Fibroblast of lung (primary cell): Measurements from ENCODE around the gene CSNK1G2. TPM values are rescaled to one million over a fixed set of nuclear protein-coding genes. Genes with fewer than 3 reads are reported as not detected.

Experiments
- DNase-seq, 2 donors: peaks; one replicate each; pipeline versions ENCODE4 v3.0.0 to v3.0.0-alpha.2; 2010; ENCODE audit warnings: low read depth in 2 of 2
- H2AFZ ChIP-seq: 2 replicates; pipeline ENCODE4 v1.5.1; 2012; ENCODE audit warnings: low read length, control low read depth, inconsistent platforms
- H3K27ac ChIP-seq: 2 replicates; pipeline ENCODE4 v1.5.1; 2011; ENCODE audit warnings: low read length, control low read depth; ENCODE audit not compliant: insufficient read depth
- H3K27me3 ChIP-seq: 2 replicates; pipeline ENCODE4 v1.5.1; 2011; ENCODE audit warnings: mild to moderate bottlenecking, low read length; ENCODE audit not compliant: control insufficient read depth, insufficient read depth
- H3K36me3 ChIP-seq: 2 replicates; pipeline ENCODE4 v1.5.1; 2011; ENCODE audit warnings: low read length; ENCODE audit not compliant: control insufficient read depth, insufficient read depth
- H3K4me1 ChIP-seq: 2 replicates; pipeline ENCODE4 v1.5.1; 2011; ENCODE audit warnings: low read length; ENCODE audit not compliant: control insufficient read depth, insufficient read depth; ENCODE audit errors: extremely low read depth
- H3K4me2 ChIP-seq: 2 replicates; pipeline ENCODE4 v1.5.1; 2011; ENCODE audit warnings: low read length, control low read depth; ENCODE audit not compliant: insufficient read depth; ENCODE audit errors: extremely low read depth
- H3K4me3 ChIP-seq, 4 experiments: fragments of 200-600 bp in 1 of 4; sonication (generic) in 1 of 4; replicated peaks in 1 of 4; 2 replicates each; pipeline ENCODE4 v1.5.1; 2011 to 2016; ENCODE audit warnings: low read length in 4 of 4, low read depth in 3 of 4, mild to moderate bottlenecking in 3 of 4, control low read depth in 2 of 4, inconsistent platforms in 1 of 4, mixed read lengths in 1 of 4; ENCODE audit not compliant: insufficient read depth in 1 of 4; ENCODE audit errors: control extremely low read depth in 1 of 4
- H3K79me2 ChIP-seq: 2 replicates; pipeline ENCODE4 v1.5.1; 2012; ENCODE audit warnings: mild to moderate bottlenecking, low read length, inconsistent platforms; ENCODE audit not compliant: control insufficient read depth, insufficient read depth
- H3K9ac ChIP-seq: 2 replicates; pipeline ENCODE4 v1.5.1; 2011; ENCODE audit warnings: mild to moderate bottlenecking, low read length, control low read depth; ENCODE audit not compliant: insufficient read depth
- H3K9me3 ChIP-seq: 2 replicates; pipeline ENCODE4 v1.5.1; 2012; ENCODE audit warnings: low read depth, low read length; ENCODE audit not compliant: control insufficient read depth, insufficient read depth
- H4K20me1 ChIP-seq: 2 replicates; pipeline ENCODE4 v1.5.1; 2011; ENCODE audit warnings: low read length; ENCODE audit not compliant: control insufficient read depth, insufficient read depth; ENCODE audit errors: extremely low read depth
- EZH2 ChIP-seq: IDR thresholded peaks from 2 replicates; pipeline ENCODE4 v1.5.1; 2012; ENCODE audit warnings: low read length, control low read depth, mild to moderate bottlenecking; ENCODE audit errors: missing control alignments
- polyA plus RNA-seq, 2 donors: library from polyadenylated mRNA; depleted of rRNA in 1 of 2; stranded (reverse) in 1 of 2; unstranded in 1 of 2; fragments of >200 nt; gene quantifications; 2 replicates each; pipeline ENCODE4 v1.2.1, GENCODE V29; 2011 to 2012; ENCODE audit warnings: missing spikeins in 1 of 2
- total RNA-seq: library from RNA; depleted of rRNA; stranded (reverse); fragments of >200 nt; gene quantifications from 2 replicates; pipeline ENCODE4 v1.2.1, GENCODE V29; 2014
- TF ChIP-seq, protein P1 (sequence below), 2 donors: IDR thresholded peaks in 1 of 2; conservative IDR thresholded peaks in 1 of 2; 1 replicate in 1 of 2; 2 replicates in 1 of 2; pipeline ENCODE4 v1.5.1; 2011 to 2012; ENCODE audit warnings: low read length in 2 of 2, control low read depth in 1 of 2, inconsistent platforms in 1 of 2, low read depth in 1 of 2, mild to moderate bottlenecking in 1 of 2

The CSNK1G2 gene
- total and polyA plus RNA-seq, 2 donors (not counting 1 experiment from before 2014, with no cell fraction given): 21.2 to 58.6 TPM

DNA sequence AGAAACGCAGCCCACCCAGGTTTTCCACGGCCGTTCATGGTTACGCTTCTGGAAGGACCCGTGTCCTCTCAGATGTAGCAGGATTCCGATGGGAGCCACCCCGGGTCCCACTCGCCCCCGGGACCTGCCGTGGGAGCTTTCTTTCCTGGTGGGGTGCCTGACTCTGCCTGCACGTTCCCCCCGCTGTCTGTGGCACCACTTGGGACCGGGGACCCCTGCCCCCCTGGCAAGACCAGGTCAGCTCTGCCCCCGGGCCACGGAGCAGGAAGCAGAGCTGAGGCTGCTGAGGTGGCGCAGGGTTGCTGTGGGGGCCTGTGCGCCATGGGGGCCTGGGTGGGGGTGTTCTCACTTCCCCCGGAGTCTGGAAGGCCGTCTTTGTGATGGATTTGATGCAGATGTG, 12.1 kb downstream of the CSNK1G2 start:
- H2AFZ ChIP-seq: no peak overlapping the region
- H3K27ac ChIP-seq: no peak overlapping the region
- H3K27me3 ChIP-seq: no peaks in the 10 kb centered on the region
- DNase-seq: no peak
- H3K36me3 ChIP-seq: peaks cover 6% of the 10 kb centered on the region
- TF ChIP-seq, protein P1, sequence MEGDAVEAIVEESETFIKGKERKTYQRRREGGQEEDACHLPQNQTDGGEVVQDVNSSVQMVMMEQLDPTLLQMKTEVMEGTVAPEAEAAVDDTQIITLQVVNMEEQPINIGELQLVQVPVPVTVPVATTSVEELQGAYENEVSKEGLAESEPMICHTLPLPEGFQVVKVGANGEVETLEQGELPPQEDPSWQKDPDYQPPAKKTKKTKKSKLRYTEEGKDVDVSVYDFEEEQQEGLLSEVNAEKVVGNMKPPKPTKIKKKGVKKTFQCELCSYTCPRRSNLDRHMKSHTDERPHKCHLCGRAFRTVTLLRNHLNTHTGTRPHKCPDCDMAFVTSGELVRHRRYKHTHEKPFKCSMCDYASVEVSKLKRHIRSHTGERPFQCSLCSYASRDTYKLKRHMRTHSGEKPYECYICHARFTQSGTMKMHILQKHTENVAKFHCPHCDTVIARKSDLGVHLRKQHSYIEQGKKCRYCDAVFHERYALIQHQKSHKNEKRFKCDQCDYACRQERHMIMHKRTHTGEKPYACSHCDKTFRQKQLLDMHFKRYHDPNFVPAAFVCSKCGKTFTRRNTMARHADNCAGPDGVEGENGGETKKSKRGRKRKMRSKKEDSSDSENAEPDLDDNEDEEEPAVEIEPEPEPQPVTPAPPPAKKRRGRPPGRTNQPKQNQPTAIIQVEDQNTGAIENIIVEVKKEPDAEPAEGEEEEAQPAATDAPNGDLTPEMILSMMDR (conservative IDR thresholded peaks at IDR 0.05 in 1 of 2, IDR thresholded peaks at IDR 0.05 in 1 of 2; ENCODE audit: low read depth in 1 of 2, low read length in 2 of 2): no peak
- no peak for TF ChIP-seq EZH2
- H3K4me3 ChIP-seq: no peak overlapping the region
- H3K79me2 ChIP-seq: peaks cover 55% of the 10 kb centered on the region
- no peak overlapping the region for H3K9ac ChIP-seq
- H3K4me1 ChIP-seq: no peaks in the 10 kb centered on the region
- no peak overlapping the region for H3K4me2 ChIP-seq
- peaks cover 2% of the 10 kb centered on the region for H4K20me1 ChIP-seq
- H3K9me3 ChIP-seq: no peaks in the 10 kb centered on the region

DNA sequence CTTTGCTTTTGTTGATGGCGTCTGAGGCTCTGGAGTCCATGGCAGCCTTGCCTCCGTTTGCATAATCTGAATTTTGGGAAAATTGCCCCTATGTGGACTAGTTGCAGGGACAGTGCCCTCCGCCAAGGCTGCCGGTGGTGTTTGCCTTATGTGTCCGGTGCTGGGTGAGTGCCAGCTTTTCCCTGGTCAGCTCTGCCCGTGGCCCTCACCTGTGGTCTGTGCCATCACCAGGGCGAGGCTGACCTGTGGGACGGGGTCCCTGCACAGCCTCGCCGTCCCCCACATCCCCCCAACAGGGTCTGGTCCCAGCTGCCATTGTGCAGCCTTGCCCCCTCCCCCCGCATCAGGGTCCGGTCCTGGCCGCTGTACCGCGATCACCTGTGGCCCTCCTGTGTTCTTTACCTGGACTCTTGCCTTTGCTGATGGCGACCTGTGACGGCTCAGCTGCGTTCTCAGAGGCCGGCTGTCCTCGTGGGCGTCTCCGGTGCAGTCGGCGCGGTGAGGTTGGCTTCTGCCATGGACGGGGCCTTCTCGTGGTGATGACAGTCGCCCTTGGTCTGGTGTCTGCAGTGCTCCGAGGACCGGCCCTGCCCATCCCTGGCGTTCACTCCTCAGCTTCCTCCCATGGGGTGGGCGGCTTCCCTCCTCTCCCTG, 12.6 kb downstream of the CSNK1G2 start:
- H3K4me1 ChIP-seq: no peaks in the 10 kb centered on the region
- no peak overlapping the region for H3K4me2 ChIP-seq
- H3K27me3 ChIP-seq: no peaks in the 10 kb centered on the region
- H4K20me1 ChIP-seq: peaks cover 2% of the 10 kb centered on the region
- no peaks in the 10 kb centered on the region for H3K9me3 ChIP-seq
- H3K79me2 ChIP-seq: peaks cover 53% of the 10 kb centered on the region
- peaks cover 6% of the 10 kb centered on the region for H3K36me3 ChIP-seq
- no peak overlapping the region for H2AFZ ChIP-seq
- no peak overlapping the region for H3K27ac ChIP-seq
- DNase-seq: no peak
- TF ChIP-seq, protein P1 (conservative IDR thresholded peaks at IDR 0.05 in 1 of 2, IDR thresholded peaks at IDR 0.05 in 1 of 2; ENCODE audit: low read depth in 1 of 2, low read length in 2 of 2): no peak
- TF ChIP-seq EZH2: no peak
- H3K9ac ChIP-seq: no peak overlapping the region
- H3K4me3 ChIP-seq: no peak overlapping the region

DNA sequence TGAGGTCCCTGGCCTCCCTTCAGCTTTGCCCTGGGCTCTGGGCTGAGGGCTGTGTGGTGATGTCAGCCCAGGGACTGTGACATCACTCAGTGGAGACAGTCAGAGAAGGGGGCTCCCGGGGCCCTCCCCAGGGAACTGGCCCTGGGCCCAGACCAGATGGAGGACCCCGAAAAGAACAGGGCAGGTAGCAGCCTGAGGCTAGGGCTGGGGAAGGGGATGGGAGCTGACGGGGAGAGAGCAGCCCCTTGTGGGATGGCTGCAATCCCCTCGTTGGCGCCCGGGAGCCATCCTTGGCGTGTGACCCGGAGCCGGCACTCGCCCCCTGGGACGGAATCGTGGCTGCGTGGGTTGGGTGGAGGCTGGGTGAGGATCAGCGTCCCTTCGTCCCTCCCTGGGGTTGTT, 13.6 kb downstream of the CSNK1G2 start:
- H3K4me2 ChIP-seq: no peak overlapping the region
- H3K4me3 ChIP-seq: no peak overlapping the region
- H3K36me3 ChIP-seq: peaks cover 4% of the 10 kb centered on the region
- H3K9me3 ChIP-seq: no peaks in the 10 kb centered on the region
- H4K20me1 ChIP-seq: peaks cover 2% of the 10 kb centered on the region
- no peak overlapping the region for H3K9ac ChIP-seq
- no peak overlapping the region for H3K27ac ChIP-seq
- H3K27me3 ChIP-seq: no peaks in the 10 kb centered on the region
- TF ChIP-seq, protein P1 (conservative IDR thresholded peaks at IDR 0.05 in 1 of 2, IDR thresholded peaks at IDR 0.05 in 1 of 2; ENCODE audit: low read depth in 1 of 2, low read length in 2 of 2): no peak
- TF ChIP-seq EZH2: no peak
- H3K79me2 ChIP-seq: peaks cover 47% of the 10 kb centered on the region
- no peak for DNase-seq
- H3K4me1 ChIP-seq: no peaks in the 10 kb centered on the region
- H2AFZ ChIP-seq: no peak overlapping the region
